Measurements from ENCODE around the gene DCAF6. TPM values are rescaled to one million over a fixed set of nuclear protein-coding genes. Genes with fewer than 3 reads are reported as not detected.
"Not testable (repeated sequence)": the region's sequence is repeated elsewhere in the genome, so short reads cannot be mapped to it uniquely, and the experiment has no call there.

The DCAF6 gene
- total RNA-seq, 3 donors from 2014 or later (not counting 1 experiment from before 2014, with no cell fraction given): 21.8 to 31.8 (median 27.8) TPM

GRCh38 chr1:168050880-168051279, 114.4 kb downstream of the DCAF6 start:
- no peak for TF ChIP-seq CTCF (IDR thresholded peaks at IDR 0.05)
- Histone ChIP-seq H3K27ac (ENCODE audit: low read length) (no peak overlapping the region), H3K36me3 (ENCODE audit: control insufficient read depth, insufficient read depth, low read length) (peaks cover 5% of the 10 kb centered on the region), H3K9me3 (ENCODE audit: control insufficient read depth, insufficient read depth, low read length) (no peaks in the 10 kb centered on the region), H3K4me1 (ENCODE audit: control insufficient read depth, insufficient read depth, low read length) (peaks cover 7% of the 10 kb centered on the region), H3K27me3 (ENCODE audit: control insufficient read depth, insufficient read depth, low read length) (no peaks in the 10 kb centered on the region), H3K4me3 (ENCODE audit: low read length) (no peak overlapping the region)
- Mint-ChIP-seq H3K36me3 (no peaks in the 10 kb centered on the region), H3K9me3 (no peaks in the 10 kb centered on the region), H3K4me1 (peaks cover 18% of the 10 kb centered on the region in 2 donors), H3K27me3 (ENCODE audit: low read depth in 2 of 2) (no peaks in the 10 kb centered on the region), H3K4me3 (no peak overlapping the region), H3K27ac (no peak overlapping the region)
- no CpG with 5 or more reads among the region's 1 CpG for WGBS (ENCODE audit: insufficient coverage)
- intact Hi-C loops (cut with micrococcal nuclease): no loop called here
- DNase-seq (no peak), ATAC-seq (no peak)

GRCh38 chr1:168053681-168054080, 117.2 kb downstream of the DCAF6 start:
- Histone ChIP-seq H3K4me1 (ENCODE audit: control insufficient read depth, insufficient read depth, low read length) (peaks cover 7% of the 10 kb centered on the region), H3K4me3 (ENCODE audit: low read length) (no peak overlapping the region), H3K27ac (ENCODE audit: low read length) (no peak overlapping the region), H3K27me3 (ENCODE audit: control insufficient read depth, insufficient read depth, low read length) (no peaks in the 10 kb centered on the region), H3K36me3 (ENCODE audit: control insufficient read depth, insufficient read depth, low read length) (peaks cover 2% of the 10 kb centered on the region), H3K9me3 (ENCODE audit: control insufficient read depth, insufficient read depth, low read length) (no peaks in the 10 kb centered on the region)
- Mint-ChIP-seq H3K4me3 (no peak overlapping the region), H3K27me3 (ENCODE audit: low read depth in 2 of 2) (no peaks in the 10 kb centered on the region), H3K9me3 (no peaks in the 10 kb centered on the region), H3K27ac (no peak overlapping the region), H3K36me3 (no peaks in the 10 kb centered on the region), H3K4me1 (peaks cover 18% of the 10 kb centered on the region in 2 donors)
- no peak for TF ChIP-seq CTCF (IDR thresholded peaks at IDR 0.05)
- DNase-seq (no peak), ATAC-seq (no peak)
- WGBS (ENCODE audit: insufficient coverage): 41% methylated on average over 2 of the region's 2 CpGs
- intact Hi-C loops (cut with micrococcal nuclease): no loop called here

GRCh38 chr1:168054117-168054516, 117.6 kb downstream of the DCAF6 start:
- peaks cover 18% of the 10 kb centered on the region in 2 donors for H3K4me1 Mint-ChIP-seq
- H3K4me3 ChIP-seq (ENCODE audit: low read length): no peak overlapping the region
- no peaks in the 10 kb centered on the region for H3K36me3 Mint-ChIP-seq
- no peaks in the 10 kb centered on the region for H3K27me3 Mint-ChIP-seq (ENCODE audit: low read depth in 2 of 2)
- H3K27me3 ChIP-seq (ENCODE audit: control insufficient read depth, insufficient read depth, low read length): no peaks in the 10 kb centered on the region
- H3K27ac Mint-ChIP-seq: no peak overlapping the region
- ATAC-seq (peak in 2 of 3 donors; percentile 53 to 65), DNase-seq (no peak)
- H3K4me1 ChIP-seq (ENCODE audit: control insufficient read depth, insufficient read depth, low read length): peaks cover 7% of the 10 kb centered on the region
- no peaks in the 10 kb centered on the region for H3K9me3 Mint-ChIP-seq
- 34% methylated on average over 2 of the region's 3 CpGs for WGBS (ENCODE audit: insufficient coverage)
- TF ChIP-seq CTCF (IDR thresholded peaks at IDR 0.05): no peak
- H3K9me3 ChIP-seq (ENCODE audit: control insufficient read depth, insufficient read depth, low read length): no peaks in the 10 kb centered on the region
- no peak overlapping the region for H3K4me3 Mint-ChIP-seq
- H3K36me3 ChIP-seq (ENCODE audit: control insufficient read depth, insufficient read depth, low read length): peaks cover 2% of the 10 kb centered on the region
- H3K27ac ChIP-seq (ENCODE audit: low read length): no peak overlapping the region
- intact Hi-C loops (cut with micrococcal nuclease): no loop called here

- peaks cover 18% of the 10 kb centered on the region in 2 donors for H3K4me1 Mint-ChIP-seq
- H3K27me3 Mint-ChIP-seq (ENCODE audit: low read depth in 2 of 2); H3K36me3 Mint-ChIP-seq; H3K27ac Mint-ChIP-seq; H3K36me3 ChIP-seq (ENCODE audit: control insufficient read depth, insufficient read depth, low read length); DNase-seq; H3K27me3 ChIP-seq (ENCODE audit: control insufficient read depth, insufficient read depth, low read length); H3K4me3 ChIP-seq (ENCODE audit: low read length); H3K27ac ChIP-seq (ENCODE audit: low read length); intact Hi-C loops (cut with micrococcal nuclease); H3K9me3 Mint-ChIP-seq; H3K4me3 Mint-ChIP-seq; H3K4me1 ChIP-seq (ENCODE audit: control insufficient read depth, insufficient read depth, low read length); H3K9me3 ChIP-seq (ENCODE audit: control insufficient read depth, insufficient read depth, low read length): not testable (repeated sequence)
- 58% methylated on average over 10 of the region's 35 CpGs for WGBS (ENCODE audit: insufficient coverage)
- ATAC-seq: peak; percentile 44 to 73 (median 54)
Observed at GRCh38 chr1:168056152-168056551, 119.7 kb downstream of the DCAF6 start.
